GM18861 (cell line): Measurements from ENCODE around the gene SLCO3A1.
A peak's percentile ranks its signal among the peaks of the same experiment; 100 is the strongest.

Experiments used
- ATAC-seq: cut with Tn5 transposase; IDR thresholded peaks from one replicate; pipeline ENCODE4 v1.9.1; 2021; ENCODE audit not compliant: unreplicated experiment

SLCO3A1 gene

GRCh38 chr15:91853511-91853947 lies at the start of gene SLCO3A1:
Gene SLCO3A1, plus strand, starts transcription at chr15:91853708.
- ATAC-seq = peak; percentile 5

GRCh38 chr15:91807122-91807521 lies 46.4 kb upstream of the SLCO3A1 start:
- ATAC-seq = no peak

- ATAC-seq = no peak
These were observed 39.6 kb upstream of the SLCO3A1 start for GRCh38 chr15:91813924-91814323.

GRCh38 chr15:91816942-91817341 lies 36.6 kb upstream of the SLCO3A1 start:
- ATAC-seq = no peak

GRCh38 chr15:91821458-91821857 lies 32.0 kb upstream of the SLCO3A1 start:
- no peak for ATAC-seq

GRCh38 chr15:91824256-91824655 lies 29.3 kb upstream of the SLCO3A1 start:
- no peak for ATAC-seq

- no peak for ATAC-seq
These were observed 27.1 kb upstream of the SLCO3A1 start for GRCh38 chr15:91826443-91826842.

- ATAC-seq = no peak
These were observed 20.5 kb upstream of the SLCO3A1 start for GRCh38 chr15:91833056-91833455.

GRCh38 chr15:91839867-91840266 lies 13.6 kb upstream of the SLCO3A1 start:
- ATAC-seq = no peak

GRCh38 chr15:91841861-91842260 lies 11.6 kb upstream of the SLCO3A1 start:
- ATAC-seq = no peak

- ATAC-seq = no peak
These were observed 9.2 kb upstream of the SLCO3A1 start for GRCh38 chr15:91844341-91844740.

- no peak for ATAC-seq
These were observed 8.6 kb upstream of the SLCO3A1 start for GRCh38 chr15:91844928-91845327.

GRCh38 chr15:91845720-91846119 lies 7.8 kb upstream of the SLCO3A1 start:
- no peak for ATAC-seq

- no peak for ATAC-seq
These were observed 4.3 kb upstream of the SLCO3A1 start for GRCh38 chr15:91849180-91849579.

- ATAC-seq = no peak
These were observed 3.8 kb upstream of the SLCO3A1 start for GRCh38 chr15:91849749-91850161.

- peak; percentile 38 for ATAC-seq
These were observed 582 bp upstream of the SLCO3A1 start for GRCh38 chr15:91852741-91853510.

GRCh38 chr15:91853948-91854638 lies 585 bp downstream of the SLCO3A1 start:
- no peak for ATAC-seq

- no peak for ATAC-seq
These were observed 1.1 kb downstream of the SLCO3A1 start for GRCh38 chr15:91854639-91854990.

- no peak for ATAC-seq
These were observed 1.7 kb downstream of the SLCO3A1 start for GRCh38 chr15:91855241-91855640.

- peak; percentile 37 for ATAC-seq
These were observed 2.4 kb downstream of the SLCO3A1 start for GRCh38 chr15:91855684-91856489.

GRCh38 chr15:91857224-91857585 lies 3.7 kb downstream of the SLCO3A1 start:
- no peak for ATAC-seq

- ATAC-seq = peak; percentile 66
These were observed 4.3 kb downstream of the SLCO3A1 start for GRCh38 chr15:91857772-91858171.
